ENCODE data around the gene UGT1A6.

UGT1A6 gene

DNA sequence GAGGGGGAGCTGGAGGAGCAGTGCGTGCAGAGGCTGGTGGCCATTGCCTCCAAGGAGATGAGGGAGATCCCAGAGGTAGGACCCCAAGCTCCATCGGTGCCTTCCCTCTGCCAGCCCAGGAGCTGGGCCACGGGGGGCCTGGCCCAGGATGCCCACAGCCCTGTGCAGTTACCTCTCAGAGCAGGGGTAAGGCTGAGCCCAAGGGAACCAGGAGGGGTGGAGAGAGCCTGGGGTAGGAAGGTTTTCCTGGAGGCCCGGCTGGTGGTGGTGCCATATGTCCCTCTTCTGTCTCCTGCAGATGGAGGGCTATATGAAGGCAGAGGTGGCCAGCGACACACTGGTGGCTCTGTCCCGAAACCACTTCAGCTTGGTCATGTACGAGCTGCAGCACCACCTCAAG is 96.9 kb downstream of the UGT1A6 start:
- TF ChIP-seq, protein P1, sequence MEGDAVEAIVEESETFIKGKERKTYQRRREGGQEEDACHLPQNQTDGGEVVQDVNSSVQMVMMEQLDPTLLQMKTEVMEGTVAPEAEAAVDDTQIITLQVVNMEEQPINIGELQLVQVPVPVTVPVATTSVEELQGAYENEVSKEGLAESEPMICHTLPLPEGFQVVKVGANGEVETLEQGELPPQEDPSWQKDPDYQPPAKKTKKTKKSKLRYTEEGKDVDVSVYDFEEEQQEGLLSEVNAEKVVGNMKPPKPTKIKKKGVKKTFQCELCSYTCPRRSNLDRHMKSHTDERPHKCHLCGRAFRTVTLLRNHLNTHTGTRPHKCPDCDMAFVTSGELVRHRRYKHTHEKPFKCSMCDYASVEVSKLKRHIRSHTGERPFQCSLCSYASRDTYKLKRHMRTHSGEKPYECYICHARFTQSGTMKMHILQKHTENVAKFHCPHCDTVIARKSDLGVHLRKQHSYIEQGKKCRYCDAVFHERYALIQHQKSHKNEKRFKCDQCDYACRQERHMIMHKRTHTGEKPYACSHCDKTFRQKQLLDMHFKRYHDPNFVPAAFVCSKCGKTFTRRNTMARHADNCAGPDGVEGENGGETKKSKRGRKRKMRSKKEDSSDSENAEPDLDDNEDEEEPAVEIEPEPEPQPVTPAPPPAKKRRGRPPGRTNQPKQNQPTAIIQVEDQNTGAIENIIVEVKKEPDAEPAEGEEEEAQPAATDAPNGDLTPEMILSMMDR (IDR thresholded peaks at IDR 0.05): no peak
- Histone ChIP-seq H3K27me3 (no peaks in the 10 kb centered on the region), H3K36me3 (no peaks in the 10 kb centered on the region), H3K4me1 (ENCODE audit: control insufficient read depth in 1 of 2, insufficient read depth in 1 of 2, low read depth in 1 of 2, low read length in 1 of 2) (no peaks in the 10 kb centered on the region), H3K27ac (no peak overlapping the region), H3K4me3 (ENCODE audit: low read depth in 1 of 2, low read length in 1 of 2) (no peak overlapping the region), H3K9me3 (no peaks in the 10 kb centered on the region)

DNA sequence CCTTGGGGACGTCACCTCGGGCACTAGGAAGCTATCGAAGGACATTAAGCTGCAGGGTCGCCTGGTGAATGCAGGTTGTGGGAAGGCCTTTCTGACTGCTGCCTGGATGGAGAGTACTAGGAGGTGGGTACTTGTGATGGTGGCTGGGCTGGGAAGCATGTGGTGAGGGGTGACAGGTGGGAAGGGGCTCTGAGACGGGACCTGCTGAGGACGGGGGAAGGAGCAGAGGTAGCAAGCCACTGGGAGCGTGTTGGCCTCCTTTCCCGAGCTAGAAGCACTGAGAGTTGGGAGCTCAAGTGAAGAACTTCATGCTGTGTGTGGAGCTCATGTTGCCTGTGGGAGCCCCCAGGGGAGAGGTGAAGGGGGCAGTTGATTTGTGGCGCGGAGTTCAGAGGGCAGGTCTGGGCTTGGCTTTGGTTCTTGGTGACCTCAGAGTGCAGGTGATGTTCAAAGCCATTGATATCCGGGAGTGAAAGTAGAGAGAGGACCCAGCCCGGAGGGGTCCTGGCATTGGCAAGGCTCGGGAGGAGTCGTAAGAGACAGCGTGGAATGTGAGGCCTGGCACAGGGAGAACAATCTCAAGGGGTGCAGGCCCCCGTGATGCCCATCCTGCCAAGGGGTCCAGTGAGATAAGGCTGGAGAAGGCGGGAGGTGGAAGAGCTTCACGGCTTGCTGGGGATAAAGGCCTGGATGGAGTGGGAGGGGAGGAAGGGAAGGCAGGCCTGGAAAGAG is 98.6 kb downstream of the UGT1A6 start:
- no peaks in the 10 kb centered on the region for H3K4me1 ChIP-seq (ENCODE audit: control insufficient read depth in 1 of 2, insufficient read depth in 1 of 2, low read depth in 1 of 2, low read length in 1 of 2)
- H3K27ac ChIP-seq: no peak overlapping the region
- H3K27me3 ChIP-seq: no peaks in the 10 kb centered on the region
- TF ChIP-seq, protein P1 (IDR thresholded peaks at IDR 0.05): no peak
- no peak overlapping the region for H3K4me3 ChIP-seq (ENCODE audit: low read depth in 1 of 2, low read length in 1 of 2)
- H3K36me3 ChIP-seq: no peaks in the 10 kb centered on the region
- no peaks in the 10 kb centered on the region for H3K9me3 ChIP-seq

DNA sequence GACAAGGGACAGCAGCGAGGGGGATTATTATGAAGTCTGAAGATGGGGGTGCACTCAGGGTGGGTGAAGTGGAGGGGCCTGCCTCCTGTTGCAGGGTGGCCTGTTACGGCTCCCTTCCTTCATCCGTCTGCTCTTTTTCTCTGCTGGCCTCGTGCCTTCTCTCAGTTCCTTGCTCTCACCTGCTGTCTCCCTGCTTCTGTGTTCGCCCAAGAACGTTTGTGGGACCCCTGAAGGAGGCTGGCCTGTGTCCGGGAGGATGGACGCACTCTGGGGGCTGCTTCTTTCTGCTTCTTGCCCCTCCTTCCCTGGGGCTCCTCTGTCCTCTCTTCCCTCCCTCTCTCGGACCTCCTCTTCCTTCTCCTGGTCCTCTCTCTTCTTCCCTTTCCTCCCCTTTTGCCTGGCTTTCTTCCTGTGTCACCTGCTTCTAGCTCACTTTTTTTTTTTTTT is 99.2 kb downstream of the UGT1A6 start:
- H3K9me3 ChIP-seq: no peaks in the 10 kb centered on the region
- no peak overlapping the region for H3K4me3 ChIP-seq (ENCODE audit: low read depth in 1 of 2, low read length in 1 of 2)
- H3K27me3 ChIP-seq: no peaks in the 10 kb centered on the region
- no peaks in the 10 kb centered on the region for H3K4me1 ChIP-seq (ENCODE audit: control insufficient read depth in 1 of 2, insufficient read depth in 1 of 2, low read depth in 1 of 2, low read length in 1 of 2)
- TF ChIP-seq, protein P1 (IDR thresholded peaks at IDR 0.05): no peak
- no peak overlapping the region for H3K27ac ChIP-seq
- H3K36me3 ChIP-seq: no peaks in the 10 kb centered on the region

DNA sequence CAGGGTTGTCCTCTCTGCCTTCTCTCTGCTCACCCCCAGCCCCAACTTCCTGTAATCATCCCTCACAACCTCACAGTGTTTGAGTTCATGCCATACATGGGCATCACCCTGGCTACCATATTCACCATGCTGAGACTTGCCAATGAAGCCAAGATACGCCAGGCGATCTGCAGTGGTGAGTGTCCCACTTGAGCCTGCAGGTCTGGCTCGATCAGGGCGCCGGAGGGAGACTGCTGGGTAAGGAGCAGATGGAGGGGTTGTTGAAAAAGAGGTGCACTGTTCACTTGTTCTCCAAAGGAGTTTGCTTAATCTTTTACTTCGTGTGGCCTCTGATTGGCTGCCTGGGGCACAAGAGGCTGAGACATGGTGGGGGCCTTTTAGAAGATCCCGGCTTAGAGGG is 100.0 kb downstream of the UGT1A6 start:
- Histone ChIP-seq H3K27ac (no peak overlapping the region), H3K9me3 (no peaks in the 10 kb centered on the region), H3K36me3 (no peaks in the 10 kb centered on the region), H3K4me3 (ENCODE audit: low read depth in 1 of 2, low read length in 1 of 2) (no peak overlapping the region), H3K4me1 (ENCODE audit: control insufficient read depth in 1 of 2, insufficient read depth in 1 of 2, low read depth in 1 of 2, low read length in 1 of 2) (no peaks in the 10 kb centered on the region), H3K27me3 (no peaks in the 10 kb centered on the region)
- TF ChIP-seq, protein P1 (IDR thresholded peaks at IDR 0.05): no peak

DNA sequence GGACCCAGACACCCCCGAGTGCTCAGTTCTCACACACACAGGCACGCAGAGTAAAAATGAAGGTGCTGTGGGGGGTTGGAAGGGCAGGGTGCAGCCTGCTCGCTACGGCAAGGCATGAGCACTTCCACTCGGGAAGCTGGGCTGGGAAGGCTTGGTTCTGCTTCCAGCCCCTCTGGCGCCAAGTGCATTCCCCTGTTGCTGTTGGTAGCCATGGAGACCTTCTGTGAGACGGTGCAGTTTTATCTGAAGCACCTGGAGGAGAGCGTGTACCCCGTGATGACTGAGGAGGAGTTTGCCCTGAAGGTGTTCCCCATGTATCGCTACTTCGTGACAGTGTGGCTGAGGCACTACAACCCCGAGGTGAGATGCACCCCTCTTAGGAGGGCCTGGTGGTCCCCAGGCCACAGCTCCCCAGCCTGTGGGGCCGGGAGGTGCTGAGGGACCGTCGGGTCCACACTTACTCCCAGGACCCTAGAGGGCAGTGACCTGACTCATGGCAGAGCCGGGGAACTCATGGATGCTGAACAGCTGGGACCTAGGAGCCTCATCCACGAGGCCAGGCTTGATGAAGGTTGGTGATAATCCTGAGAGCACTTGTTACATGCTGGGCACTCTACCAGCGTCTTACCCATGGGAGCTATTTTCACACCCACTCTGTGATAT is 100.9 kb downstream of the UGT1A6 start:
- H3K4me3 ChIP-seq (ENCODE audit: low read depth in 1 of 2, low read length in 1 of 2): no peak overlapping the region
- H3K4me1 ChIP-seq (ENCODE audit: control insufficient read depth in 1 of 2, insufficient read depth in 1 of 2, low read depth in 1 of 2, low read length in 1 of 2): no peaks in the 10 kb centered on the region
- no peaks in the 10 kb centered on the region for H3K9me3 ChIP-seq
- TF ChIP-seq, protein P1 (IDR thresholded peaks at IDR 0.05): no peak
- H3K36me3 ChIP-seq: no peaks in the 10 kb centered on the region
- no peaks in the 10 kb centered on the region for H3K27me3 ChIP-seq
- H3K27ac ChIP-seq: no peak overlapping the region
